Measurements from ENCODE around the gene DFFA. TPM values are rescaled to one million over a fixed set of nuclear protein-coding genes. Genes with fewer than 3 reads are reported as not detected.
A peak's percentile ranks its signal among the peaks of the same experiment; 100 is the strongest.

DFFA gene
- total and polyA plus RNA-seq, 9 of the 15 experiments (the other 6 are each of a cell fraction or from before 2014, with no cell fraction given), result 39.6 to 74.8 (median 59.2) TPM

- TF ChIP-seq RERE (CRISPR knock-in tag; IDR thresholded peaks at IDR 0.05; ENCODE audit: borderline replicate concordance) (no peak), ADNP (tag; IDR thresholded peaks at IDR 0.05) (no peak), TEAD4 (IDR thresholded peaks at IDR 0.05; ENCODE audit: low read length) (peak; percentile 86), TEAD4 (CRISPR knock-in tag; IDR thresholded peaks at IDR 0.05; ENCODE audit: borderline replicate concordance) (no peak), CGGBP1 (CRISPR knock-in tag; IDR thresholded peaks at IDR 0.05) (no peak), ETS1 (conservative IDR thresholded peaks at IDR 0.05; ENCODE audit: control insufficient read depth, low read depth, low read length) (peak; percentile 94), POLR2B (IDR thresholded peaks at IDR 0.05; ENCODE audit: low read depth, partially characterized antibody) (no peak), XRCC4 (IDR thresholded peaks at IDR 0.05; ENCODE audit: extremely low read depth, insufficient read depth, insufficient read length) (no peak), NCOR1 (IDR thresholded peaks at IDR 0.05) (peak; percentile 74), FOXJ2 (tag; IDR thresholded peaks at IDR 0.05) (no peak), CAMTA2 (CRISPR knock-in tag; conservative IDR thresholded peaks at IDR 0.05) (no peak), BCL6 (CRISPR knock-in tag; IDR thresholded peaks at IDR 0.05) (no peak), ATF1 (CRISPR knock-in tag; IDR thresholded peaks at IDR 0.05) (no peak), ATF1 (tag; IDR thresholded peaks at IDR 0.05) (peak; percentile 63), GATAD2B (IDR thresholded peaks at IDR 0.05; ENCODE audit: borderline replicate concordance) (no peak), SMARCB1 (IDR thresholded peaks at IDR 0.05; ENCODE audit: insufficient read length, low read depth) (no peak), TFAM (CRISPR knock-in tag; conservative IDR thresholded peaks at IDR 0.05) (no peak), MCM5 (IDR thresholded peaks at IDR 0.05; ENCODE audit: low read depth) (no peak), MCM3 (IDR thresholded peaks at IDR 0.05) (no peak), ZNF212 (CRISPR knock-in tag; IDR thresholded peaks at IDR 0.05) (no peak), THAP12 (CRISPR knock-in tag; IDR thresholded peaks at IDR 0.05) (no peak)
Measured at GRCh38 chr1:10510520-10511493, 38.5 kb upstream of the DFFA start (continued).

Data from K562 (cell line).